BLaER1 treated with 17β-estradiol and CSF1 and Interleukin-3, amounts not matched to agents 10 nM and 100 nM (cell line): ENCODE measurements around the gene ELMO1.
A peak's percentile ranks its signal among the peaks of the same experiment; 100 is the strongest.

Experiments used
- H3K27ac ChIP-seq, 11 experiments: shearing (Covaris generic); formaldehyde crosslinking; 2 replicates each; pipeline ENCODE4 v1.8.1; 2022
- H3K27me3 ChIP-seq, 11 experiments: shearing (Covaris generic); formaldehyde crosslinking; 2 replicates each; pipeline ENCODE4 v1.8.1; 2022
- H3K36me3 ChIP-seq, 11 experiments: shearing (Covaris generic); formaldehyde crosslinking; 2 replicates each; pipeline ENCODE4 v1.8.1; 2022
- H3K4me1 ChIP-seq, 10 experiments: shearing (Covaris generic); formaldehyde crosslinking; 2 replicates each; pipeline ENCODE4 v1.8.1; 2022
- H3K4me2 ChIP-seq, 11 experiments: shearing (Covaris generic); formaldehyde crosslinking; 2 replicates each; pipeline ENCODE4 v1.8.1; 2022
- H3K4me3 ChIP-seq, 10 experiments: shearing (Covaris generic); formaldehyde crosslinking; 2 replicates each; pipeline ENCODE4 v1.8.1; 2022
- H3K9ac ChIP-seq, 11 experiments: shearing (Covaris generic); formaldehyde crosslinking; 2 replicates each; pipeline ENCODE4 v1.8.1; 2022
- H3K9me3 ChIP-seq, 11 experiments: shearing (Covaris generic); formaldehyde crosslinking; replicated peaks in 1 of 11; 2 replicates each; pipeline ENCODE4 v1.8.1; 2022
- H4K20me1 ChIP-seq, 11 experiments: shearing (Covaris generic); formaldehyde crosslinking; 2 replicates each; pipeline ENCODE4 v1.8.1; 2022
- Cebpa-rat ChIP-seq, 11 experiments: shearing (Covaris generic); IDR thresholded peaks; 2 replicates each; pipeline ENCODE4 v1.8.1; 2022

The ELMO1 gene

GRCh38 chr7:37318541-37318940, 130.1 kb downstream of the ELMO1 start:
- no peak overlapping the region for H3K9ac ChIP-seq
- no peaks in the 10 kb centered on the region for H3K27me3 ChIP-seq
- peaks cover 0 to 63% (median 0%) of the 10 kb centered on the region in 11 experiments; a peak in 7 of 22 replicates for H4K20me1 ChIP-seq
- H3K4me3 ChIP-seq = no peak overlapping the region
- H3K27ac ChIP-seq = no peak overlapping the region
- H3K4me2 ChIP-seq = peak overlapping the region in 10 of 11 experiments; percentile 9 to 56 (median 29); a peak in 19 of 22 replicates
- no peak for TF ChIP-seq Cebpa-rat (IDR thresholded peaks at IDR 0.05)
- peaks cover 7 to 57% (median 38%) of the 10 kb centered on the region in 11 experiments; a peak in 21 of 22 replicates for H3K36me3 ChIP-seq
- peaks cover 0 to 21% (median 3%) of the 10 kb centered on the region in 11 experiments; a peak in 9 of 22 replicates for H3K9me3 ChIP-seq
- H3K4me1 ChIP-seq = peaks cover 16 to 51% (median 36%) of the 10 kb centered on the region in 10 experiments

DNA sequence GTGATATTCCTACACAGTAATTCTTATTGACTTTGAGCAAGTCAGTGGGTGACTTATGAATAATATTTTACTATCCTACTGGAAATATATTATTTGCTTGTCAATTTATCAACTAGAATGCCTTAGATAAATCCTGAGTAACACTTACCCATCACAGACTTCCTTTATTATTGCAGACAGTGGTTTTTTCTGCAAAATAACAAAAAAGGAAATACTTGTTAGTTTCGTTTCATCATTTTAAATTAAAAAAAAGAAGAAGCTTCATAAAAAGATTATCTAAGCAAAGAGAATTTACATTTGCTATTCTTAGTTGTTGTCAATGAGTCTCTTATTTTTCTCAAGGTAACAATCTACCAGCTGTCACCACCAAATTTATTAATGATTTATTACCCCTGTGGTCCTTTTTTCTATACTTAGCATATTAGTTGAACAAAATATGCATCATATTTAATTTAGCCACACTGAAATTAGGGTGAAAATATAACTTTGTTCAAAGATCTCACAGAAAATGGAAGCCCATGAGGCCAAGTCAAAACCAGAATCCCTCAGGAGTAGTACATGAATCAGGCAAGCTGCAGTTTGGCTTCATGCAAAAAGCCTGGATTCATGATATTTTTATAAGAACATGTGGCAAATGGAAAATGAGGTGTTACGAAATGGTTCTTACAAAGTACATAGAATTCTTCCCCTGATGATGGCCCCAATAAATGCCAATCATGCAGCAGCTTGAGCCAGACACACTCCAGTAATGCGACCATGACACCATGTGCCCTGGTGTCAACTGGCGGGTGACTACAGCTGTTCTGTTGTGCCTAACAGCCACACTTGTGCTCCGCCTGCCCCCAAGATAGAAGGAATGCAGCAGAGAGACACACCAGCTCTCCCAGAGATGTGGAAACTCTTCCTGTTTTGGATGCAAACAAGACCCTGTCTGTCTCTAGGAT, 132.6 kb downstream of the ELMO1 start:
- Histone ChIP-seq H3K27ac (peak overlapping the region in 9 of 11 experiments; percentile 19 to 72 (median 45); a peak in 13 of 22 replicates), H4K20me1 (peaks cover 0 to 63% (median 0%) of the 10 kb centered on the region in 11 experiments; a peak in 8 of 22 replicates), H3K9ac (peak overlapping the region in 2 of 11 experiments; percentile 22 to 38; a peak in 5 of 22 replicates), H3K4me1 (peaks cover 16 to 56% (median 39%) of the 10 kb centered on the region in 10 experiments), H3K4me3 (no peak overlapping the region), H3K9me3 (peaks cover 0 to 13% (median 0%) of the 10 kb centered on the region in 11 experiments; a peak in 8 of 22 replicates), H3K27me3 (no peaks in the 10 kb centered on the region), H3K36me3 (peaks cover 7 to 78% (median 49%) of the 10 kb centered on the region in 11 experiments; a peak in 21 of 22 replicates), H3K4me2 (peak overlapping the region; percentile 17 to 90 (median 47); a peak in 18 of 22 replicates)
- TF ChIP-seq Cebpa-rat (IDR thresholded peaks at IDR 0.05) = no peak

DNA sequence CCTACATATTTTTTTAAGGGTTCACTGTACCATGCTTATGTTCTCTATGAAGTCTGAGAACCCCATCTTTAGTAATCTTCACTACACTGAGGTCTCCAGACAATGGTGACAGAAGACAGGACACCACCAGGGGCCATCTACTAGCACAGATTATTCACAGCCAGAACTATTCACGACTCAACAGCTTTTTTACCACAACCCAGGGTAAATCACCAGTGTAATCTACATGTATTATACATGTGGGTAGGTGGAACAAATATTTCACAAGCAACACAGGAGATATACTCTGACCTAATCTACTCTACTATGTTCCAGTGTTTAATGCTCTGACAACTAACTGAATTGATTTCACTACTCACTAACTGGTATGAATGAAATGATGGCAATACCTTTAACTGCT, 136.1 kb downstream of the ELMO1 start:
- peaks cover 17 to 36% (median 26%) of the 10 kb centered on the region in 11 experiments for H3K9me3 ChIP-seq
- peaks cover 28 to 97% (median 80%) of the 10 kb centered on the region in 11 experiments for H3K36me3 ChIP-seq
- no peak overlapping the region for H3K4me3 ChIP-seq
- H3K4me1 ChIP-seq = peaks cover 16 to 55% (median 34%) of the 10 kb centered on the region in 10 experiments; a peak in 19 of 20 replicates
- TF ChIP-seq Cebpa-rat (IDR thresholded peaks at IDR 0.05) = no peak
- H3K27ac ChIP-seq = no peak overlapping the region
- H3K4me2 ChIP-seq = no peak overlapping the region
- no peak overlapping the region for H3K9ac ChIP-seq
- H3K27me3 ChIP-seq = no peaks in the 10 kb centered on the region
- peaks cover 0 to 38% (median 0%) of the 10 kb centered on the region in 11 experiments; a peak in 6 of 22 replicates for H4K20me1 ChIP-seq

DNA sequence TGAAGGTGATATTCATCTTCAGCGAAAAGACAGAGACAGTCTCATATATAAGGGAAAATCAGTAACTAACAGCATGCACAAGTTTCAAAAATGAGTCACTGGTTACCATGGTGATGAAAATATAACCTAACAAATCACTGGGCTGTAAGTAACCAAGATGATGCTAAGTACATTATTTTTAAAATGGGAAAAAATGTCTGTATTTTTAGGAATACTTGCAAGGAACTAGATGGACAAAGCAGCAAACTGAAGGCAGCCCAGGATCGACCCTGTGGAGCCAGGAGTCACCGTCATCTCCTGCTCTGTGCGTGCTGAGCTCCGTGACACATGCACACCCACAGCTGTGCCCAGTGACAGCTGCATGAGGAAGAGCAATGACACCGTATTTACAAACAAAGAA, 137.3 kb downstream of the ELMO1 start:
- H3K36me3 ChIP-seq = peaks cover 38 to 95% (median 83%) of the 10 kb centered on the region in 11 experiments
- peaks cover 0 to 26% (median 0%) of the 10 kb centered on the region in 11 experiments; a peak in 5 of 22 replicates for H4K20me1 ChIP-seq
- H3K9ac ChIP-seq = no peak overlapping the region
- TF ChIP-seq Cebpa-rat (IDR thresholded peaks at IDR 0.05) = no peak
- peaks cover 14 to 44% (median 28%) of the 10 kb centered on the region in 10 experiments; a peak in 19 of 20 replicates for H3K4me1 ChIP-seq
- peaks cover 25 to 38% (median 30%) of the 10 kb centered on the region in 11 experiments for H3K9me3 ChIP-seq
- H3K4me3 ChIP-seq = no peak overlapping the region
- peak overlapping the region in 1 of 11 experiments; percentile 46; a peak in 1 of 22 replicates for H3K27ac ChIP-seq
- H3K27me3 ChIP-seq = no peaks in the 10 kb centered on the region
- peak overlapping the region in 1 of 11 experiments; percentile 40; a peak in 2 of 22 replicates for H3K4me2 ChIP-seq

GRCh38 chr7:37310327-37311080, 138.2 kb downstream of the ELMO1 start:
- TF ChIP-seq Cebpa-rat (IDR thresholded peaks at IDR 0.05) = no peak
- peak overlapping the region in 10 of 11 experiments; percentile 8 to 56 (median 22); a peak in 14 of 22 replicates for H3K4me2 ChIP-seq
- no peaks in the 10 kb centered on the region for H3K27me3 ChIP-seq
- H4K20me1 ChIP-seq = peaks cover 0 to 22% (median 0%) of the 10 kb centered on the region in 11 experiments; a peak in 5 of 22 replicates
- H3K4me1 ChIP-seq = peaks cover 8 to 35% (median 20%) of the 10 kb centered on the region in 10 experiments; a peak in 17 of 20 replicates
- peak overlapping the region in 3 of 11 experiments; percentile 13 to 46 (median 25); a peak in 5 of 22 replicates for H3K27ac ChIP-seq
- no peak overlapping the region for H3K4me3 ChIP-seq
- H3K9me3 ChIP-seq = peaks cover 25 to 38% (median 30%) of the 10 kb centered on the region in 11 experiments
- peaks cover 40 to 99% (median 89%) of the 10 kb centered on the region in 11 experiments for H3K36me3 ChIP-seq
- no peak overlapping the region for H3K9ac ChIP-seq

- Histone ChIP-seq H3K9ac (no peak overlapping the region), H3K4me2 (no peak overlapping the region), H3K9me3 (peaks cover 25 to 38% (median 30%) of the 10 kb centered on the region in 11 experiments), H3K36me3 (peaks cover 45 to 99% (median 85%) of the 10 kb centered on the region in 11 experiments), H3K27ac (no peak overlapping the region), H3K27me3 (no peaks in the 10 kb centered on the region), H3K4me3 (no peak overlapping the region), H3K4me1 (peaks cover 8 to 33% (median 15%) of the 10 kb centered on the region in 10 experiments; a peak in 16 of 20 replicates), H4K20me1 (peaks cover 0 to 19% (median 0%) of the 10 kb centered on the region in 11 experiments; a peak in 4 of 22 replicates)
- TF ChIP-seq Cebpa-rat (IDR thresholded peaks at IDR 0.05) = no peak
Observed at GRCh38 chr7:37309493-37309892, 139.2 kb downstream of the ELMO1 start.

DNA sequence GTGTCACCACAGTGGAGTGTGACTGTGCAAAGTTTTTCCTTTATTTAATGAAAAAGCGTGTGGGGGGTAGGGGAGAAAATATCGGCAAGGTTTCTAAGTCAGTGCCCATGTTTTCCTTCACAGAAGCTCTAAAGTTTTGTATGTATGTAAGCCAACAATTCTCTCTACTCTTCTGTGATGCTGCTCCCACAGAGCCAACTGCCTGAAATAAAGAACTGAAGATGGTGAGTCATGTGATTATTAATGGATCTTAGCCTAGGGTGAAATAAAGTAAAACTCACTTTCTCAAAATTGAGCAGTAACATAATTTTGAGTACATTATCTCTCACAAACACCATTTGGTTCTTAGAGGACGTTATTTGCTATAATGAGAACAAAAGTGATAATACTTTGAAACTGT, 143.7 kb downstream of the ELMO1 start:
- Histone ChIP-seq H3K9ac (no peak overlapping the region), H3K27ac (no peak overlapping the region), H3K9me3 (peaks cover 30 to 47% (median 38%) of the 10 kb centered on the region in 11 experiments), H3K4me1 (peaks cover 0 to 9% (median 1%) of the 10 kb centered on the region in 10 experiments; a peak in 10 of 20 replicates), H3K4me3 (no peak overlapping the region), H3K27me3 (no peaks in the 10 kb centered on the region), H3K4me2 (peak overlapping the region in 1 of 11 experiments; percentile 33; a peak in 2 of 22 replicates), H4K20me1 (peaks cover 0 to 6% (median 0%) of the 10 kb centered on the region in 11 experiments; a peak in 2 of 22 replicates), H3K36me3 (peaks cover 48 to 84% (median 76%) of the 10 kb centered on the region in 11 experiments)
- no peak for TF ChIP-seq Cebpa-rat (IDR thresholded peaks at IDR 0.05)

GRCh38 chr7:37297546-37297945, 151.1 kb downstream of the ELMO1 start:
- H3K27me3 ChIP-seq = no peaks in the 10 kb centered on the region
- 0 out of 20 replicates have a peak, but pooled peaks cover 0 to 6% (median 0%) of the 10 kb centered on the region in 10 experiments for H3K4me1 ChIP-seq
- no peak for TF ChIP-seq Cebpa-rat (IDR thresholded peaks at IDR 0.05)
- H3K4me2 ChIP-seq = no peak overlapping the region
- no peak overlapping the region for H3K27ac ChIP-seq
- peaks cover 7 to 34% (median 20%) of the 10 kb centered on the region in 11 experiments; a peak in 21 of 22 replicates for H3K36me3 ChIP-seq
- H3K4me3 ChIP-seq = no peak overlapping the region
- H3K9me3 ChIP-seq = peaks cover 9 to 25% (median 18%) of the 10 kb centered on the region in 11 experiments; a peak in 20 of 22 replicates
- peaks cover 0 to 5% (median 0%) of the 10 kb centered on the region in 11 experiments; a peak in 1 of 22 replicates for H4K20me1 ChIP-seq
- H3K9ac ChIP-seq = no peak overlapping the region
